Measurements from ENCODE around the gene PPOX. TPM values are rescaled to one million over a fixed set of nuclear protein-coding genes. Genes with fewer than 3 reads are reported as not detected.

Gene PPOX
- total RNA-seq (2022; extraction: Qiagen RNA extraction; ENCODE audit: low read depth): 12.9 to 16.4 TPM (median 14.2 TPM) in 5 replicates

DNA sequence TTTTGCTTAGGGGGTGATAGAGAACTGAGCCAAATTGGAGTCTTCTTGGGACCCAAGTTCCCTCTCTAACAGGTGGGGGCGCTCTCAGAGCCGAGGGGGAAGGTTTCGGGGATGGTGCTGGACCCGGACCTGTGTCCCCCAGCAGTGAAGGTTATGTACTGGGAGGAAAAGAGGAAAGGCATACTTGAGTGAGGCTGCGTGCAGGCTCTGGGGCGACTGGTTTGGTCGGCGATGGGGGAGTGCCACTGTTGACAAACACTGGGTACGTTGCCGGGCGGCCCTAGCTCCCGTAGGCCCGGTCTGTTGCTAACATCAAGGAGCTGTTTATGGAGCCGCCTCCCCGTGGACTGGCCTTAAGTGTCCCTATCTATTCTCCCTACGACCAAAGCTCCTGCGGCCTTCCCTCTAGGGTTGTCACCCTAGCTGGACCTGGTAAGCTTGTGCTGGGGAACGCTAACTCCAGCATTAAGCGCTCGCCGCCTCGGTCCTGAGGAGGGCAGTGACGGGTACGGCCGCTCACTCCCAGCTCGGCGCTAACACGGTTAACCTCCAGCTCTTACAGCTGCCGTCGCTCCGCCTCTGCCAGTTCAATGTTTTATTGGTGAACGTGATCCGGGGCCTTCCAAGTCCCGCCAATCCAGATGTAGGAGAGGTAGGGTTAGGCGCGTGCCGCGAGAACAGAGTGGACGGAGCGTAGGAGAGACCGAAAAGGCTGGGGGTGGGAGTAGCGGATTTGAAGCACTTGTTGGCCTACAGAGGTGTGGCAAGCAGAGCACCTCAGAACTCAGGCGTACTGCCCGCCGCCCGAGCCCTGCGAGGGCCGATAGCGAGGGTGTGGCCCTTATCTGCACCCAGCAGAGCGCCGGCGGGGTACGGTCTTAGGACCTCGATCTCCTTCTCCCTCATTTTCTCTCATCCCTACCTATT, at the start of gene PPOX:
PPOX (plus strand) TSS at position 685 of the 927 bp plus-strand sequence. CDS start 422 bp downstream, outside the sequence.

DNA sequence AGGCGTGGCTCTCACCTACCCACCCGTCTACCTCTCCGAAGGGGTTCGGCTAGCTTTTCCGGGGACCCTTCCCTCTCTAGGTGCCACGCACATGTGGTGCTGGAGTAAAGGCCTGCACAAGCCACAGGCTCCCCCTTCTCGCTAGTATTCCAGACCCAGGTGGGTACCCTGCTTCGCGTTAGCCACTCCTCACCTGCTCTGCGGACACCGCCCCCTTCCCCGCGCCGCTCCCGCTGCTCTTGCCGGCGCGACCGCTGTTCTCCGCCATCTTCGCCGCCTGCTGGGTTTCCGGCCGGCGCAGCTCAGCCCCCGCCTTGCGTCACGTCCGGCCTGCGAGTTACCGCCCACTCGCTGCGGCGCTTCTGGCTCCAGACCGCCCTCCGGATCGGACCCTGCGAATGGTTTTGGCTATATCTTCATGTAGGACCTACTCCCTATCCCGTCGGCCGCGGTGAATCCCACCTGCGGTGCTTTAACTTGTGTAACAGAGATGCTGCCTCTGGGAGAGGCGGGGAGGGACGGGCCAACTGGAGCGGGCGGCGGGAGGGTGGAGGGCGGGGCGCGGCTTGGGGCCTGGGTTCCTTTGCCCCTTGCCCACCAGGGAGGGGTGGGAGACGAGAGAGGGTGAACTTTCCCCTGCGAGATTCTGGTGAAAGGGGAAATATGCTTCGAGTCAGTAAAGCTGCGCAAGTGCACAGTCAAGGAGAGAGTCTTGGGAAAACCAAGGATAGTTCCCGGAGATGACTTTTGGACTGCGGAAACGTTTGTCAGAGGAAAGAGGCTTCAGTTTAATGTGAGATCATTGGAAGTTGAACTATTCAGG, 48.3 kb upstream of the PPOX start, which contains the start of the genes NIT1 and PFDN2:
NIT1 (plus strand) TSS at position 347 of the 823 bp plus-strand sequence; CDS start at position 419, 72 bp downstream.
PFDN2 (minus strand) TSS at position 279 of the 823 bp plus-strand sequence; CDS start at position 268, 11 bp downstream.

DNA sequence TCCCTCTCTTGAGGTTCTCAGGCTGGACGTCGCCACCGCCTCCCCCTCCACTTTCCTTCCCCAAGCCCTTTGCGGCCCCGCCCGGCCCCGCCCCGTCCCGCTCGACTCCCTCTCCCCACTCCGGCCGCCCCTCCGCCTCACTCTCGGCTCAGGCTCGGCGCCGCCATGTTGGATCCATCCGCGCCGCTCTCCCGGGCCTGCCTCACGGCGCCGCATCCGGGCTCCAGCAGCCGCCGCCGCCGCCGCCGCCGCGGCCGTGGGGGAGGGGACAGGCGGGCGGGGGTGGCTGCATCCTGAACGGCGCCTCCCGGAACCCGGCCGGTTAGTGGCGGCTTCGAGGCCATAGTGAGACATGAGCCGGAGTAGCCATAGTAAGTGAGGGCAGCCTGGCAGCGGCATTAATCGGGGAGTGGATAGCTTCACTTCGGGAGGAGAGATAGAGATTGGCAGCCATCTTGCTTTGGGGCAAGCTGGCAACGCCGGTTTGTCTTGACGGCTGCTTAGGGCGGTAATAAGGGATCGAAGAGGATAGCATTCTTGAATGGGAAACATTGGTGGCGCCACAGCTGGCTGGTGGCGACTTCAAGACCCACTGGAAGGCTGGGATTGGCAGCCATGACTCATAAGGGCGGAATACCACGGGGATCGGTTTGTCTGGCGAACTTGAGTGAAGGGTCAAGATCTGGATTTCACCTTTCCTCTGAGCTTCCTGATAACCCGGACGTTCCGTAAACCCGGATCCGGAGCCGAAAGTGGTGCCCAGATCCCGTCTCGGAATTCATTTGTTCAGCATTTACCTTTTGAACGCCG, 33.6 kb upstream of the PPOX start, which contains the start of gene DEDD:
DEDD (minus strand) TSS at position 258 of the 810 bp plus-strand sequence. CDS start 8,205 bp downstream, outside the sequence.

DNA sequence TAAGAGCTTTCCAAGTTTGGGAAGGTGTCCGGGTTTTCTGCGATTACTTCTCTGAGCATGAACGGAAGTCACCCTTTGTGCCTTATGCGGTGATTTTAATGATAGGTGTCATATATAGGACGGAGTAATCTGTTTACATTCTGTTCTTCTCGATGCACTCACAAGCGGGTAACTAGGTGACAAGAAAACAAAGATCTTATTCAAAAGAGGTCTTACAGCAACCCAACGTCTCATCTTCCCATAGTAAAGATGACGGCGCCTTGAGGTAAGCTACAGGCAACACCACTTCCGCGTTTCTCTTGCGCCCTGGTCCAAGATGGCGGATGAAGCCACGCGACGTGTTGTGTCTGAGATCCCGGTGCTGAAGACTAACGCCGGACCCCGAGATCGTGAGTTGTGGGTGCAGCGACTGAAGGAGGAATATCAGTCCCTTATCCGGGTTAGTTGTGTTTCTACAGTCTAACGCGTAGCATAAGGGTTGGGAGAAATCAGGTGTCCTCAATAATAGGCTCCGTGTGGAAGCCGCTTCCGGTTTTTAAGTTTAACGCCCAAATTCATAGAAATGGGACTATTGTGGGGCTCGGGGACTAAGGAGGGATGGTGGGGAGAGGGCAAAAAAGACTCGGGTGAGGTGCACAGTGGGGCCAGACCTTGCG, 12.4 kb upstream of the PPOX start, which contains the start of gene UFC1:
UFC1 (plus strand) TSS at position 297 of the 656 bp plus-strand sequence; CDS start at position 317, 20 bp downstream.

DNA sequence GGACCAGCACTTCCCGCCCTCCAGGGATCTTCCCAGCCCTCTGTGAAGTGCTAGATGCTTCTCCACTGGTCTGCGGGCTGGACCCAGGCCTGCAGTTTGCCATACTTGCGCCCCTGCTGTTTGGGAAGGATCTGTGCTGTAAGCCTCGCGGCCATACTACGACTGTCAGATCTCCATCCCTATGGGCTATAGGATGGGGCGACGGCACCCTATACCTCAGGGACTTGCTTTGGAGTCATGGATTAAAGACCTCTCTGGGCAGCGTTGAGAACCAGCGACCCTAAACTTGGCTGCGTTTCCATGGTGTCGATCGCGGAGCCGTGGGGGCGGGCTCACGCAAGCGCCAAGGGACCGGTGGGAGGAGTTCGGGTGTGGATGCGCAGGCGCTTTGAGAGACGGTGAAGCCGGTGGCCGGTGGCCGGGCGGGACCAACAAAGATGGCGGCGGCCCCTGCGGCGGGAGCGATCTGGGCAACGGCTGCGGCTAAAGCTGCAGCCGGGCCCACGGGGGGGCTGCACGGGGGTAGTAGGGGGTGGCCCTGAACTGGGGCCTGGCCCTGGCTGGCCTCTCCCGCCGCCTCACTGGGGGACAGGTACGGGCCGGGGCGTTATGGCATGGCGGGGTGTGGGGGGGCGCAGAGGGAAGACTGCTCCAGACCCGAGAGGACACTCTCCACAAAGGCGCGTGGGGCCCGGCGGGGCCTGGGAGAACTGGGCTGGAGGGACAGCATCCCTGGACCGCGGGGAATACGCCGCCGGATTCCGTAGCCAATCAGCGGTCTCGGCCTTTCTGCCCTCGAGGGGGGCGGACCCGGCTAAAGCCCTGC, 6.9 kb upstream of the PPOX start, which contains the start of gene USP21:
USP21 (plus strand) TSS at position 414 of the 826 bp plus-strand sequence. CDS start 1,141 bp downstream, outside the sequence.

DNA sequence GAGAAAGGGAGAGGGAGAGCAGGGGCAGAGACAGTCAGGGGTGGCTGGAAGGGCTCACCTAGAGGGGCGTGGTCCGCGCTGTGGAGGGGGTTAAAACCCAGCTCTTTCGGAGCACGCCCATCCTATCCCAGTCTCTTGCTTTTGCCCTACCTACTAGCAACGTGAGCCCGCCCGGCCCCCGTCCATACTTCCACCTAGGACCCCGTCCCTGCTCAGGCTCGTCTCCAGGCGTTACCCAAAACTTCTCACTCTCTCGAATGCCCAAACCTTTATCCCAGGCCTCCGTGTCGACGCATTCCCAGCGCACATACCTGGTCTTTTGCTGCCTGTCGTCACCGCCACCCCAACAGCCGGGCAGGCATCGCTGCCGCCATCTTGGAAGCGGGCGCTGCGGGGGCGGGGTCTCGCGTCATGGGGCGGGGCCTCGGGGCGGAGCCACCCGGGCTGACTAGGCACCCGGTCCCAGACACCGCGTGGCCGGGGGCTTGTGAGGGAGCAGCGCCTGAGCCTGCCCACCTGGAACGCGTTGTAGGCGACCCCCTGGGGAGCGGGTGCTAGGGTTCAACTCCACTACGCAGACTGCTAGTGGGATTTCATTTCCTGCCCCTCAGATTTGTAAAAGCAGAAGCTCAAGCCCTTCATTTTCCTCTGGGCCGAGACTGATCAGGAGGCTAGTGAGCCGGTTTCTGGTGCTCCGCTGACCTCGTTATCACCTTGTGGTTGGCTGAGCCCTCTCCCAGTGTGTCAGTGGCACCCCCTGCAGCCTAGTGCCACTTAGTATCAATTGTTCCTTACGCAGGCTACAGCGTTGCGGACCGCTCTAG, 11.1 kb downstream of the PPOX start, which contains the start of gene B4GALT3:
B4GALT3 (minus strand) TSS at position 396 of the 824 bp plus-strand sequence. CDS start 1,447 bp downstream, outside the sequence.

DNA sequence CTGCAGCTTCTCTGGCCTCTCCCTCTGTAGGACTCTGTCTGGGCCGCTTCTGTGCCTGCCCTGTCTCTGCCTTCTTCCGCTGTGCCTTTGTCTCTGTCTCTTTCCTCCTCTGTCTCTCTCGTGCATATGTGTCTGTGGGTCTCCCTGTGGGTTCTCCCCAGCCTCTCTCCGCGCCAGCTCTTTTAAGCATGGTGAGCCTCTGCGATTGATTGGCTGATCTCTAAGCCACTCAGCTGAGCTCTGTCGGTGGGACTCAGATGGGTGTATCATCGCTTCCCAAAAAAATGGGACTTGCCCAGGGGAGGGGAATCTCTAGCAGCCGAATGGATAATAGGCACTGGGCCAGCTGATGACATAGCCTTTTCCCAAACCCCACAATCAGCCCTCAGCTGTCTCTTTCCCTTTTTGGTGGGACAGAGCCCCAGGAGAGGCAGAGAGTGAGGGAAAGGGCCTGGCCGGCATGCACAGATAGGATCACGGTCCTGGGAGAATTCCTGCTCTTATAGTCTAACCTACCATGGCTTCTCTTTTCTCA, 32.7 kb downstream of the PPOX start, which contains the start of gene ADAMTS4:
ADAMTS4 (minus strand) TSS at position 158 of the 535 bp plus-strand sequence. CDS start 427 bp downstream, outside the sequence.

DNA sequence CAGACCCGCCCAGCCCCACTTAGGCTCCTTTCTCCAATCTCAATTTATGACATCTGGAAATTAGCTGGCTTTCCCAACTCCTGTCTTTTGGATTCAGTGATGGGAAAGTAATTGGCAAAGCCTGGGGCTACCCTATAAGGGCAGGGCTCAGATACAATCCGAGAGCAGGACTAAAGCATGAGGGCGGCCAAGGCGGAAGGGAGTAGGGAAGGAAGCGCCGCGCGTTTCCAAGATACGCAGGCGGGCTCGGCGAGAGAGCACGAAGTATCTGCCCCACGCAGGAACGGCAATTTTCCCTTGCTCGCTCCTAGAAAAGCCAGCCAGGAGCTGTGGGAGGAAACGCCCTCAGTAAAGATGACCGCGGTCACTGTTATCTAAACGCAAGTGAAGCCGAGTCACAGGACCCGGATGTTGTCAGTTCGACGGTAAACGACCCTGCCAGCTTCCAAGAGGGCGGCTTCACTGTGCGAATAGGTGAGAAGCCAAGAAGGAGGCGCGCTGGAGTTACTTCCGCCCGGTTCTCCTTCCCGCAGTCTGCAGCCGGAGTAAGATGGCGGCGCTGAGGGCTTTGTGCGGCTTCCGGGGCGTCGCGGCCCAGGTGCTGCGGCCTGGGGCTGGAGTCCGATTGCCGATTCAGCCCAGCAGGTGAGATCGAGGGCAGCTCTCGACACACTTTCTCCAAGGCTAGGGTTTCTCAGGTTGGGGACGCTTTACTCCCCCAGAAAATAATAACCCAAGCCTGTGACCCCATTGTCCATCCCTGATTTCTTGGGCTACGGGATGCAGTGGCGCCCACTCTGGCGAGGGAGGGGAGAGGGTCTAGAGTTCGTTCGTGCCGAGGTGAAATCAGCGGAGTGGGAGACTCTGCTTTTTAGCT, 35.8 kb downstream of the PPOX start, which contains the start of gene NDUFS2:
NDUFS2 (plus strand) TSS at position 532 of the 877 bp plus-strand sequence; CDS start at position 551, 19 bp downstream.

DNA sequence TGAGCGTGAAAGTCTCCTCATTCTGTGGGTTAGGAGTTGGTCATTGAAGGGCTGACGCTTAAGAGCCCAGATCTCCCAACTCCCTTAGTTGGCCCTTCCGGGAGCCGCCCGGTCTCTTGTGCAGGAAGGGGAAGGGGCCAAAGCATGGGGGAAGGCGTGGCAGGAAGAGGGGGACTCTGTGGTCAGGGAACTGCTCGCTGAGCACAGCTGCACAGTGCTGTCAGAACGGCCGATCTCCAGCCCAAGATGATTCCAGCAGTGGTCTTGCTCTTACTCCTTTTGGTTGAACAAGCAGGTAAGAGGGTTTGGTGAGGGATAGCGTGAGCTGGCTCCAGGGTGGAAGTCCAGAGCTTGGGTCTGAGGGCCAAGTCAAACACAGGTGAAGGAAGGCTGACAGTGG, 48.9 kb downstream of the PPOX start, which contains the start of gene FCER1G:
FCER1G (plus strand) TSS at position 220 of the 400 bp plus-strand sequence; CDS start at position 247, 27 bp downstream.

Other genes starting within 250 kb of the PPOX start
- gene ITLN2, start 211.6 kb upstream of the PPOX start, total RNA-seq (2022; extraction: Qiagen RNA extraction; ENCODE audit: low read depth): 0.16 TPM in 1 of 5 replicates, not detected in the others
- 42.3 to 56.2 TPM (median 52.6 TPM) in 5 replicates for gene F11R, start 145.3 kb upstream of the PPOX start, total RNA-seq (2022; extraction: Qiagen RNA extraction; ENCODE audit: low read depth)
- 0.25 to 0.52 TPM (median 0.40 TPM) in 4 of 5 replicates, not detected in the other for gene TSTD1, start 127.5 kb upstream of the PPOX start, total RNA-seq (2022; extraction: Qiagen RNA extraction; ENCODE audit: low read depth)
- 51.2 to 62.5 TPM (median 55.3 TPM) in 5 replicates for gene USF1, start 120.4 kb upstream of the PPOX start, total RNA-seq (2022; extraction: Qiagen RNA extraction; ENCODE audit: low read depth)
- gene ARHGAP30, start 96.5 kb upstream of the PPOX start, total RNA-seq (2022; extraction: Qiagen RNA extraction; ENCODE audit: low read depth): 0.05 to 0.19 TPM (median 0.11 TPM) in 4 of 5 replicates, not detected in the other
- gene NECTIN4, start 76.9 kb upstream of the PPOX start, total RNA-seq (2022; extraction: Qiagen RNA extraction; ENCODE audit: low read depth): 1.2 to 2.2 TPM (median 1.3 TPM) in 5 replicates
- 0.76 to 2.3 TPM (median 1.9 TPM) in 5 replicates for gene KLHDC9, start 68.1 kb upstream of the PPOX start, total RNA-seq (2022; extraction: Qiagen RNA extraction; ENCODE audit: low read depth)
- gene PFDN2, start 48.4 kb upstream of the PPOX start, total RNA-seq (2022; extraction: Qiagen RNA extraction; ENCODE audit: low read depth): 121 to 142 TPM (median 125 TPM) in 5 replicates
- 29.0 to 36.5 TPM (median 33.2 TPM) in 5 replicates for gene NIT1, start 48.3 kb upstream of the PPOX start, total RNA-seq (2022; extraction: Qiagen RNA extraction; ENCODE audit: low read depth)
- gene DEDD, start 33.8 kb upstream of the PPOX start, total RNA-seq (2022; extraction: Qiagen RNA extraction; ENCODE audit: low read depth): 23.0 to 33.3 TPM (median 32.4 TPM) in 5 replicates
- 92.8 to 141 TPM (median 93.5 TPM) in 5 replicates for gene UFC1, start 12.4 kb upstream of the PPOX start, total RNA-seq (2022; extraction: Qiagen RNA extraction; ENCODE audit: low read depth)
- gene USP21, start 6.9 kb upstream of the PPOX start, total RNA-seq (2022; extraction: Qiagen RNA extraction; ENCODE audit: low read depth): 18.2 to 26.4 TPM (median 23.5 TPM) in 5 replicates
- 25.3 to 32.6 TPM (median 30.6 TPM) in 5 replicates for gene B4GALT3, start 11.1 kb downstream of the PPOX start, total RNA-seq (2022; extraction: Qiagen RNA extraction; ENCODE audit: low read depth)
- 0.01 TPM in 1 of 5 replicates, not detected in the others for gene ADAMTS4, start 32.6 kb downstream of the PPOX start, total RNA-seq (2022; extraction: Qiagen RNA extraction; ENCODE audit: low read depth)
- 79.3 to 107 TPM (median 81.5 TPM) in 5 replicates for gene NDUFS2, start 35.9 kb downstream of the PPOX start, total RNA-seq (2022; extraction: Qiagen RNA extraction; ENCODE audit: low read depth)
- gene FCER1G, start 48.9 kb downstream of the PPOX start, total RNA-seq (2022; extraction: Qiagen RNA extraction; ENCODE audit: low read depth): 0.18 TPM in 1 of 5 replicates, not detected in the others
- 4.4 TPM in 1 of 5 replicates, not detected in the others for gene APOA2, start 57.2 kb downstream of the PPOX start, total RNA-seq (2022; extraction: Qiagen RNA extraction; ENCODE audit: low read depth)
- gene TOMM40L, start 59.6 kb downstream of the PPOX start, total RNA-seq (2022; extraction: Qiagen RNA extraction; ENCODE audit: low read depth): 9.7 to 11.4 TPM (median 11.1 TPM) in 5 replicates
- gene NR1I3, start 71.8 kb downstream of the PPOX start, total RNA-seq (2022; extraction: Qiagen RNA extraction; ENCODE audit: low read depth): 0.03 TPM in 1 of 5 replicates, not detected in the others
- 0.07 to 0.10 TPM (median 0.09 TPM) in 3 of 5 replicates, not detected in the others for gene PCP4L1, start 92.3 kb downstream of the PPOX start, total RNA-seq (2022; extraction: Qiagen RNA extraction; ENCODE audit: low read depth)
- gene MPZ, start 143.5 kb downstream of the PPOX start, total RNA-seq (2022; extraction: Qiagen RNA extraction; ENCODE audit: low read depth): 0.15 to 0.32 TPM (median 0.21 TPM) in 5 replicates
- 235 to 259 TPM (median 245 TPM) in 5 replicates for gene SDHC, start 148.0 kb downstream of the PPOX start, total RNA-seq (2022; extraction: Qiagen RNA extraction; ENCODE audit: low read depth)
- 0.14 to 0.36 TPM (median 0.25 TPM) in 3 of 5 replicates, not detected in the others for gene CFAP126, start 201.4 kb downstream of the PPOX start, total RNA-seq (2022; extraction: Qiagen RNA extraction; ENCODE audit: low read depth)